ENCODE data around the gene LY6G6F. TPM values are rescaled to one million over a fixed set of nuclear protein-coding genes. Genes with fewer than 3 reads are reported as not detected.

LY6G6F gene
- total and polyA plus RNA-seq, 8 donors: 0.53 to 1.8 (median 1.3) TPM; not detected in 1

DNA sequence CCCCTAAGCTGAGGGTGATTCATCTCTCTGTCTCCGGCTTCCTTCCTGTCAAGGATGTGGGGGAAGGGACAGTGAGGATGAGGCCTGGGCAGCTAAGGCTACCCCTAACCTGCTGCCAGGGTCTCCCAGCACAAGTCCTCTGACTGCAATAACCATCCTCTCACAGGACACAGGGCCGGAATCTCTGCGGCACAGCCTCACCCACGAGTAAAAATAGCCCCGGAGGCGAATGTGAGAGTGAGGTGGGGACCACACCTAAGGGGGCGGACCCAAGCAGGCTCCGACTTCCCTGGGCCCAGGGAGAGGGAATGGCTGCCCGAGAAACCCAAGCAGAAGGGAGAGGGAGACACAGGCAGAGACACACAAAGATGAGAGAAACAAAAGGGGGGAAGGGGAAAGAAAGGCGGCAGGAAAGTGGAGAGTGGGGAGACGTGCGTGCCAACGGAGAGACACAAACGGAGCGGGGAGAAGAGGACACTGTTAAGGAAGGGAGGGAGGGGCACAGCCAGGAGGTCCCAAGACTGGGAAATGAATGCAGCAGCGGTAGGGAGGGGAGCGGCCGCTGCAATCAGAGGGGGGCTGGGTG lies 28.2 kb downstream of the LY6G6F start:
- Histone ChIP-seq H3K9me3 (no peaks in the 10 kb centered on the region), H3K36me3 (peaks cover 4 to 42% of the 10 kb centered on the region in 2 donors), H3K4me3 (peak overlapping the region; percentile 78 to 97), H3K27ac (peak overlapping the region; percentile 93 to 97), H3K27me3 (no peaks in the 10 kb centered on the region), H3K4me1 (peaks cover 32 to 77% of the 10 kb centered on the region in 2 donors)
- intact Hi-C loops (cut with DNase I): no loop called here
- peak in 2 of 4 donors; percentile 66 to 81 for DNase-seq
- TF ChIP-seq, protein P1, sequence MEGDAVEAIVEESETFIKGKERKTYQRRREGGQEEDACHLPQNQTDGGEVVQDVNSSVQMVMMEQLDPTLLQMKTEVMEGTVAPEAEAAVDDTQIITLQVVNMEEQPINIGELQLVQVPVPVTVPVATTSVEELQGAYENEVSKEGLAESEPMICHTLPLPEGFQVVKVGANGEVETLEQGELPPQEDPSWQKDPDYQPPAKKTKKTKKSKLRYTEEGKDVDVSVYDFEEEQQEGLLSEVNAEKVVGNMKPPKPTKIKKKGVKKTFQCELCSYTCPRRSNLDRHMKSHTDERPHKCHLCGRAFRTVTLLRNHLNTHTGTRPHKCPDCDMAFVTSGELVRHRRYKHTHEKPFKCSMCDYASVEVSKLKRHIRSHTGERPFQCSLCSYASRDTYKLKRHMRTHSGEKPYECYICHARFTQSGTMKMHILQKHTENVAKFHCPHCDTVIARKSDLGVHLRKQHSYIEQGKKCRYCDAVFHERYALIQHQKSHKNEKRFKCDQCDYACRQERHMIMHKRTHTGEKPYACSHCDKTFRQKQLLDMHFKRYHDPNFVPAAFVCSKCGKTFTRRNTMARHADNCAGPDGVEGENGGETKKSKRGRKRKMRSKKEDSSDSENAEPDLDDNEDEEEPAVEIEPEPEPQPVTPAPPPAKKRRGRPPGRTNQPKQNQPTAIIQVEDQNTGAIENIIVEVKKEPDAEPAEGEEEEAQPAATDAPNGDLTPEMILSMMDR (IDR thresholded peaks at IDR 0.05): no peak
- ATAC-seq: peak; percentile 14

DNA sequence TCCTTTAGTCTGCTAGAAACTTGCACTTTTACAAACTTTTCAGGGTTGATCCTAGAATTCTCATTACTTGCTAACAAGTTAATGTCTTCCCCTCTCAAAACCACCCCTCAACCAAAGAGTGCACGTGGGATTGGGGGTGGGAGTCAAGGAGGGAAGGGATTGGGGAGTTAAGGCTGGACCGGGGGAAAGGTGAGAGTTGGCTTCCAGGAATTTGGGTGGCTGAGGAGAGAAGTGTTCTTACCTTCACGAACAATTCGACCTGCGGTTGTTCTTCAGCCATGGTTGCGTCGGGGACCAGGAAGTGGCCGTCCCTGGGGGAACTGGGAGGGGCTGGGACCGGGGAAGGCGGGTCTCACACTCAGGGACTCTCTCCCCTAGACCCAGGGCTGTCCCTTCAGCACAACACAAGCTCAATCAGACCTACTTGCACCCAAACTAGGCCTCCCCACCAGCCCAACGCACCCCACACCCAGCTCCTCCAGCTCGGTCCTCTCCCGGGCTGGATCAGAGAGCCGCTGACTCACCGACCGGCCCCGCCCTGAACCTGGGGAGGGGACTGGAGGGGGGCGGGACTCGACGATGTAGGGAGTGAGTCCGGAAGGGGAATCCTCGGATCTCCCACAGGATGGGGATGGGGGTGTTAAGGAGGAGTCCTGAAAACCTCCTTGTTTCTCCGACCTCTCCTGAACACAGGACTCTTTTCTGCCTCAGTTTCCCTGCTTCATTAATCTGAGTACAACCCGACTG lies 29.5 kb downstream of the LY6G6F start, which contains the start of gene CLIC1:
Gene CLIC1, minus strand, starts transcription at position 510 of the 747 bp plus-strand sequence. Its CDS starts 230 bp downstream, at position 280.
- DNase-seq (peak; percentile 74 to 97 (median 90)), ATAC-seq (peak; percentile 66)
- H3K4me1 ChIP-seq: peaks cover 33 to 73% of the 10 kb centered on the region in 2 donors
- H3K27me3 ChIP-seq: no peaks in the 10 kb centered on the region
- TF ChIP-seq, protein P1 (IDR thresholded peaks at IDR 0.05): no peak
- peaks cover 4 to 31% of the 10 kb centered on the region in 2 donors for H3K36me3 ChIP-seq
- intact Hi-C loops (cut with DNase I): no loop called here
- peak within 1 kb of the TSS; percentile 93 to 97 for H3K27ac ChIP-seq
- no peaks in the 10 kb centered on the region for H3K9me3 ChIP-seq
- peak within 1 kb of the TSS; percentile 78 to 97 for H3K4me3 ChIP-seq

DNA sequence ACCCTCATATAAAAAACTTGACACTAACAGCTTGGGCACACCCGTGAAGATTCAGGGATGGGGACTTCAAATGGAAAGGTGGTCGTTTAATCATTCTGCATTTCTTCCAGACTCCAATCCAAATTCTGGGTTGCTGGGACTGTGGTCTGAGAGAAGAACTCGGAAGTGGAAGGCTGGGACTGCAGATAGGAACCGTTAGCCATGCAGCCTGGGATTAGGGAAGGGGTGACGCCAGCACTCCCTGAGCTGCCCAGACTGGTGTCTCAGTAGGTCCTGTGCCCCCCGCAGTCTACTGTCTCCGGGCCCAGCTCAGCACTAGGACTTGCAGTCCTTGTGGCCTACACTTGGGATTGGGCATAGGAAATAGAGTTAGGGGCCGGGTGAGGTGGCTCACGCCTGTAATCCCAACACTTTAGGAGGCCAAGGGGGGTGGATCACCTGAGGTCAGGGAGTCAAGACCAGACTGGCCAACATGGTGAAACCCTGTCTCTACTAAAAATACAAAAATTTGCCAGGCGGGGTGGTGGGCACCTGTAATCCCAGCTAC lies 30.2 kb downstream of the LY6G6F start:
- no peaks in the 10 kb centered on the region for H3K27me3 ChIP-seq
- H3K27ac ChIP-seq: peak overlapping the region; percentile 93 to 97
- H3K4me1 ChIP-seq: peaks cover 33 to 67% of the 10 kb centered on the region in 2 donors
- no peaks in the 10 kb centered on the region for H3K9me3 ChIP-seq
- no peak for ATAC-seq
- H3K4me3 ChIP-seq: peak overlapping the region; percentile 78 to 97
- intact Hi-C loops (cut with DNase I): no loop called here
- H3K36me3 ChIP-seq: peaks cover 4 to 24% of the 10 kb centered on the region in 2 donors
- no peak for DNase-seq
- TF ChIP-seq, protein P1 (IDR thresholded peaks at IDR 0.05): no peak

DNA sequence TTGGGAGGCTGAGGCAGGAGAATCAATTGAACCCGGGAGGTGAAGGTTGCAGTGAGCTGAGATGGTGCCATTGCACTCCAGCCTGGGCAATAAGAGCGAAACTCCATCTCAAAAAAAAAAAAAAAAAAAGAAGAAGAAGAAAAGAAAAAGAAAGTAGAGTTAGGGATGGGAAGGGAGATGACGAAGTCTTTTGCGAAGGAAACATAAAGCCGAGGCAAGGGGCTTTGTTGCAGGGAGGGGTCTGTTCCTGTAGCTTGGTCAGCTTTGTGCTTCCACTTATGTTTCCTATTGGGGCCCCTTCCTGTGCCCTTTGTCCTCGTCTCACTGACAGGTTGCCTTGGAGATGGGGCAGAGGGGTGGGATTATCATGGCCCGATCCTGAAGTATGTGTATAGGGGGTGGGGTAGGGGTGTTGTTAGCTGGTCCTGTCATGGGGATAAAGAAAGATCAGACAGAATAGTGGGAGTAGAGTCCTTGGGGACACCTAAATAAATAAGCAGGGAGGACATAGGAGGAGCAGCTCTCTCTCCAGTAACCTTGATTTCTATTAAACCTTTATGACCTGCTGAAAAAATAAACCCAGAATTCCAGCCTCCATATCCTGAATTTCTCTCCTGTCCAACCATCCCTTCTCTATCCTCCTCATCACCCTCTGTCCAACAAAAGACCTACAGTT lies 30.8 kb downstream of the LY6G6F start:
- Histone ChIP-seq H3K9me3 (no peaks in the 10 kb centered on the region), H3K27ac (peak overlapping the region; percentile 93 to 97), H3K4me1 (peaks cover 33 to 61% of the 10 kb centered on the region in 2 donors), H3K36me3 (peaks cover 4 to 18% of the 10 kb centered on the region in 2 donors), H3K4me3 (peak overlapping the region in 1 of 2 donors; percentile 97), H3K27me3 (no peaks in the 10 kb centered on the region)
- intact Hi-C loops (cut with DNase I): no loop called here
- ATAC-seq (no peak), DNase-seq (peak in 1 of 4 donors; percentile 62)
- TF ChIP-seq, protein P1 (IDR thresholded peaks at IDR 0.05): no peak
